GM04504 (cell line): ENCODE data around the gene RBM8A.
A peak's percentile ranks its signal among the peaks of the same experiment; 100 is the strongest.

Experiments
- DNase-seq: peaks from one replicate; pipeline ENCODE4 v3.0.0-alpha.2; 2012; ENCODE audit warnings: low read depth

The RBM8A gene

DNA sequence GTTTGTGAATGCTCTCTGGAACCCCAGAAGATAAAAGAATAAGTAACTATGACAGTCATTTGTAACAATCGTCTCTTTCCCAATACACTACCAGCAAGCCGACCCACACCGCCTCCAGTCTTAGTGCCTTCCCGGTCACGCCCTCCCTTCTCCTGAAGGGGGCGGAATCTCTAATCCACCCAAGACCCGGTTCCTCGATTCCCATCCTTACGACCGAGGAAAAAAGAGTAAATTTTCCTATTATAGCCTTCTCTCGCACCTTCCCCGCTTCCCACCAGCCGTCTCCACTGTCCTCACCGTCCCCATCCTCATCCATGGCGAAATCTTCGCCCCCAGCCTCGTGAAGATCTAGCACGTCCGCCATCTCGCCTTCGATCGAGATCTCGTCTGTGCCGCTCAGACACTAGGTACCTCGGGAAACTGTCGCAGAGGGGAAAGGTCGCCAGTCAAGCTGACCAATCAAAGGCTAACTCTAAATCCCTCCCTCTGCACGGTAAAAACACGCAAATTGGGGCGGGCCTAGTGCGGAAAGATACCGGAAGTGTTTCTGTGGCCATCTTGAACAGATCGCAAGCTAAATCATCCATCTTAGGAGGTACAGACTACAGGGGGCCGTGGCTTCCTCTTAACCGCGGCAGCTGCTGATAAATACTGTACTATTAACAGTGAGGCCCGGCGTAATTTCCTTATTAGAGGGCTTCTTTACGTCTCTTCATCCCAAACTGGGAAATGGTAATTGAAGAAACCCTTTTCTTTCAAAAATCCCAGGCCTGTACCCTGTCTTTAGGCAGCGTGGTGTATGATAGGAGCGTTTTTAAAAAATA, at the start of gene RBM8A:
Gene RBM8A (minus strand): TSS at position 422 of the 824 bp plus-strand sequence. CDS start 58 bp downstream, at position 364.
- DNase-seq, result peak; percentile 98

DNA sequence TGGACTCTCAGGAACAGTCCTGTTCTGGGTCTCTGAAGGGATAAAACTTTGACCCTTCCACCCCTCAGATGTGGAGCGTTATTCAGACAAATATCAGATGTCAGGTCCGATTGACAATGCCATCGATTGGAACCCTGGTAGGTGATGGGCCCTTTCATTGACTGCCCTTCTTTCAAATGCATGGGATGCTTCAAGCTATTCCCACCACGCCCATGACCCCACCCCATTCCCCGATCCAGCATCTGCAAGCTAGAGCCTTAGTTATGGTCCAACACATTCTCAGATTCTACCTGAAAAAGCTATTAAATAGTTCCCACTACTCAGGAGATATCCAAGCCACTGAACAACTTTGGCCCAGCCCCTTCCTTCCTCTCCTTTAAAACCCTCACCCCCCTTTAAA, 49.7 kb upstream of the RBM8A start:
- DNase-seq, result no peak

DNA sequence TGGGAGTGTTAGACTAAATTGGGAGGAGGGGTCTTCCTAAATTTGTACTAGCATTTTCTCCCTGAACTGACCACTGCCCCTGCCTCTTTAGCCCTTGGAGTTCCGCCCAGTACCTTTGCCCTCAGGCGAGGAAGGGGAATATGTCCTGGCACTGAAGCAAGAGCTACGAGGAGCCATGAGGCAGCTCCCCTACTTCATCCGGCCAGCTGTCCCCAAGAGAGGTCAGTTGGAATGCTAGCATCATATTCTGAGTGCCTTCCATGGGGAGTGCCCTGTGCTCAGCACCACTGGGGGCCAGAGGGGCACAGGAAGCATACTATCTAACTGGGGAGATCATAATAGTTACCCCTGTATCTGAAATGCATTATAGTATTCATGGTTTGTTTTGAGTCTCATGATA, 47.9 kb upstream of the RBM8A start:
- DNase-seq, result no peak

DNA sequence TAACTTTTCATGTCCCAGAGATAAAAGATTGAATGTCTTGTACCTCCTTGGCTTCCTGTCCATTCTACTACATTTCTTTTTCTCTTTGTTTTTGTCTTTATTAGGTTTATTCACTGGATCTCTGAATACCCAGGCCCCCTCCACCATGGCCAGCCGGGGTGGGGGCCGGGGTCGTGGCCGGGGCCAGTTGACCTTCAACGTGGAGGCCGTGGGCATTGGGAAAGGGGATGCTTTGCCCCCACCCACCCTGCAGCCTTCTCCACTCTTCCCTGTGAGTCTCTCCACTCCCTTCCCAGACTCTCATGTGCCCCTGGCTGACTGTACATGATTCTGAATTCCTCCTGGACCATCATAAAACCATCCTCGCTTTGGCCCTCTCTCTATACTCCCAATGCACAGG, 47.4 kb upstream of the RBM8A start:
- DNase-seq, result no peak

DNA sequence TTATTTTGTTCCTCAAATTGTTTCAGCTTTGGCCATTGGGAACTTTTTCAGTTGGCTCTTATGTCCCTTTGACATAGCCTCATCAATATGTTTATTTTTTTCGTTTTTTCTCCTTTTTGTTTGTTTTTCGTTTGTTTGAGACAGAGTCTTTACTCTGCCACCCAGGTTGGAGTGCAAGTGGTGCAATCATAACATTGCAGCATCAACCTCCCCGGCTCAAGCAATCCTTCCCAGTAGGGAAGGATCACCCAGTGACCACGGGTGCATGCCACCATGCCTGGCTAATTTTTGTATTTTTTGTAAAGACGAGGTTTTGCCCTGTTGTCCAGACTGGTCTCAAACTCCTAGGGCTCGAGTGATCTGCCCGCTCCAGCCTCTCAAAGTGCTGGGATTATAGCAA, 45.3 kb upstream of the RBM8A start:
- no peak for DNase-seq

DNA sequence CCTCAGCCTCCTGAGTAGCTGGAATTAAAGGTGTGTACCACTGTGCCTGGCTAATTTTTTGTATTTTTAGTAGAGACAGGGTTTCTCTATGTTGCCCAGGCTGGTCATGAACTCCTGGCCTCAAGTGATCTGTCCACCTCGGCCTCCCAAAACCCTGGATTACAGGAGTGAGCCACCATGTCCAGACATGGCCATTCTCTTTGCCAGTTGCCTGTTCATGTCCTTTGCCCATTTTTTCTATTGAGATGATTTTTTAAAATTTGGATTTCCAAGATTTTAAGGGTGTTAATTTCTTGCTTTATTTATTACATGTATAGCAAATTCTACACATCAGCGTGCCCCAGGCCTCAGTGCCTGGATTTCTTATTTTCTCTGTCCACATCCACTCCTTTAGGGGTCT, 40.0 kb upstream of the RBM8A start:
- DNase-seq, result no peak

DNA sequence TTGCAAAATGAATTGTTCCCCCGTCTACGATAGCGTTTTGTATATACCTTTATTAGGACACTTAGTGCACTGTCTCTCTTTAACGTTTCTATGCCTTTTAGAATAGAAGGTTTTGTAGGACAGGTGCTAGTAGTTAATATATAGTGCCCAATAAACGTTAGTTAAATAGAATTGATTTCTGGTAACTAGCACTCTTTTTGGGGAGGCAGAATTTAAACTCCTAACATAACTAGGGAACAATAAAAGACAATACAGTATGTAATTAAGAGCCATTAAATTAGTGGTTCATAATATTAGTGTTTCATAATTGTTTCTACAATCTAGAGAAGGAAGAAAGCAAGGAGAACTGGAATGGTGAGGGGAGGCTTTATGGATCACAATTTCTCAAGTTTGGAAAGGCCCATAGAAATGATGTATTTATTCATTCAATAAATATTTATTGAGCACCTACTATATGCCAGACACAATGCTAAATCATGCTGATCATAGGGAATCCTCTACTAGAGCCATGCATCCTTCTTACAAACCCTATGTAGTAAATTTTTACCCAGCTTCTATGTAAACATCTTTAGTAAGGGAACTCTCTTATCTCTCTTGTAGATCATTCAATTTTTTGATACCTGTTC, 37.9 kb upstream of the RBM8A start:
- DNase-seq, result no peak

DNA sequence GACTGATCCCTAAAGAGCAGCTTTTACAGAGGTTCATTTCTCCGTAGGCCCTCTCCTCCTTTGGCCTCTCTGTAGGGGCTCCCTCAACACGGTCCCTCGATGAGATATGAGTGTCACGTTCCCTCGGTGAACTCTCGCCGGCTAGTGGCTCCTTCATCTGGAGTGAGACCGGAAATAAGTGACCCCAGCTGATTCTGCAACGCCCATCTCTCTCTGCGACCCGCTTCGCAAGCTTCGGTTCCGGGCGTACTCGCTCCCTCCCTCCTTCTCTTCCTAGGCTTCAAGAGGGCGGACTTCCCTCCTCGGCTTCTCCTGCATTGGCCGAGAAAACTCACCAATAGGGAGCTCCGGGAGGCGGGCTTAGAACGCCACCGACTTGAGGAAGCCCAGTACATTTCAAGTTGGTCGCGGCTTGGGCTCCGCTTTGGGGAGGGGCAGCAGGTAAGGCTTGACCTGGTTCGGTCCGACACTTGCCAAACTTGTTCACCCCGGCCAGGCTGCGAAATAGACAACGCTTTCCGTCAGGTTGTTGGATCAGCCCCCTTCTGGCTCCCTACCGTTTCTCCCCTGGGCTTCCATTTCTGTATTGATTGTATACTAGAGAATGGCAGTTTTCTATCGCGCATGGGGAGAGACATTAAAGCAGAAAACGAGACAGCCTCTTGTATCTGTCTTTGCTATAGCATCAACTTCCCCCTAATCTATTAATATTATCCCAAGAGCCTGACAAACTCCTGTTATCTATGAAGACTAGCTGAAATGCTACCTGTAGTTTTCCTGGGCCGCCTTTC, 37.2 kb upstream of the RBM8A start, which contains the start of the genes ANKRD34A and POLR3GL:
Gene ANKRD34A (minus strand): TSS at position 248 of the 791 bp plus-strand sequence. CDS start 2,816 bp downstream, outside the sequence.
Gene POLR3GL (plus strand): TSS at position 363 of the 791 bp plus-strand sequence. CDS start 10,176 bp downstream, outside the sequence.
- peak; percentile 80 for DNase-seq

DNA sequence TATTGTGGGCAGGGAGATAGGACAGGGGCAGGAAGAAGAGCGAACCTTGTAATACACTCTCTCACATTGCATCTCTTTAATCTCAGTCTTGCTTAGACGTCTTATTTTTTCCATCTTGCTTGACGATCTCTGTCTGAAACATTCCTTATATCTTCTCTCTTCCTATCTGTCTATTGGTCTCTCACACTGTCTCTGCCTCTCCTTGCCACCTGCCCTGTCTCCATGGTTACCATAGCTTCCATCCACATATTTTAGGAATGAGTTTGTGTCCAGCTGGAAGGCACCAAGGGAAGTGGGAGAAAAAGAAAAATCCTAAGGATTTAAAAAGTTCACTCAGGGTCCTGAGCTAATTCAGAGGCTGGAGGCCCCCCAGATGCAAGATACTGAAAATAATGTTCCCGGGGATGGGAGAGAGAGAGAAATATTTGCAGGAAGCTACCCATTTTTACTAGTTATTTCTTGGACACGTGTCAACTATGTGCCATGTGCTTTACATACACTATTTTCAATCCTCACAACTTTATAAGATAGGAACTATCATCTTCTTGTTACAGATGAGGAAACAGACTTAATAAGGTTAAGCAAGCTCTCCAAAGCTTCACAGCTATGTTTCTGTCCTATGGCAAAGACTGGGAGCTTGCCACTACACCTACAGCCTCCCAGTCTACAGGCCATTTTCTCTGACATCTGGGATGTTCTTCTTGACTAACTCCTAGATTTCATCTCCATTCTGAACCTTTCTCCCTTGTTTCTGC, 36.2 kb upstream of the RBM8A start:
- no peak for DNase-seq

DNA sequence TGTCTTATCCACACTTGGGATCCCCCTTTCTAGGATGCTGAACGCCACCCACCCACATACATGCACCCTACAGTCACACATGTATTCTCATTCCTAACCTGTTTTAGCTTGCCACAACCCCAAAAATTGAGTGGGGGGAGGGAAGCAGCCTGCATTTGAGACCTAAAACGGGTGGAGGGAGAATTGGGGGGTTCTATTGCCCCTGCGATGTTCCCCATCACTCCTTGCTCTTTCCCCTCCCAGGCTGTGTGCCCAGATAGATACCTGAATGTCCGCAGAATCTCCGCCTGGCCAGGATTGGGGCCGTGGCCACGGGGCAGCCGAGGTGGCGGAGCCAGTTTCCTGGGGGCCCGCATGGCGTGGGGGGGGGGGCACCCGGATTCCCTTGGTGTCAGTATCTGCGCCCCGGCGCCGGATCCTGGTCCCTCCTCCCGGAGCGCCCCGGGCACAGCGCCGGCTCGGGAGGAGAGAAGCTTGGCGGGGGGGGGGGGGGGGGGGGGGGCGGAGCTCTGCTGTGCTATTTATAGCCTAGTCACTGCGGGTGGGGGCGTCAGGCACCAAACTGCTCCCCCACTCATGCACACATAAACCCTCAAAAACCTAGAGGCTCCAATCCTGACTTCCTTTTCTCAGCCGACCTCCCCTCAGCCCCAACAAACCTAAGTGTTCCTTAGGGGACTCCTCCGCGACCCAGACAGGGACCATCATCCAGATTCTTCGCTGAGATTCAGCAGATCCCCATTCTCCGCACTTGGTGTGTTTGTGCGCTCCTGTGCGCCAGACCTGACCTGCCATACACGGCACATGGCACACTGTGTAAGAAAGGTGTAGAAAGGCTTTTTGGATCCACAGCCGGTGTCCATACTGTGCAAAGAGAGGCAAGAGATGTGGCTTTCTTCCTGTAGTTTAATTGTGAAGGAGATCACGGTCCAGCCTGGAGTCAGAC, 35.1 kb upstream of the RBM8A start:
- DNase-seq, result no peak

DNA sequence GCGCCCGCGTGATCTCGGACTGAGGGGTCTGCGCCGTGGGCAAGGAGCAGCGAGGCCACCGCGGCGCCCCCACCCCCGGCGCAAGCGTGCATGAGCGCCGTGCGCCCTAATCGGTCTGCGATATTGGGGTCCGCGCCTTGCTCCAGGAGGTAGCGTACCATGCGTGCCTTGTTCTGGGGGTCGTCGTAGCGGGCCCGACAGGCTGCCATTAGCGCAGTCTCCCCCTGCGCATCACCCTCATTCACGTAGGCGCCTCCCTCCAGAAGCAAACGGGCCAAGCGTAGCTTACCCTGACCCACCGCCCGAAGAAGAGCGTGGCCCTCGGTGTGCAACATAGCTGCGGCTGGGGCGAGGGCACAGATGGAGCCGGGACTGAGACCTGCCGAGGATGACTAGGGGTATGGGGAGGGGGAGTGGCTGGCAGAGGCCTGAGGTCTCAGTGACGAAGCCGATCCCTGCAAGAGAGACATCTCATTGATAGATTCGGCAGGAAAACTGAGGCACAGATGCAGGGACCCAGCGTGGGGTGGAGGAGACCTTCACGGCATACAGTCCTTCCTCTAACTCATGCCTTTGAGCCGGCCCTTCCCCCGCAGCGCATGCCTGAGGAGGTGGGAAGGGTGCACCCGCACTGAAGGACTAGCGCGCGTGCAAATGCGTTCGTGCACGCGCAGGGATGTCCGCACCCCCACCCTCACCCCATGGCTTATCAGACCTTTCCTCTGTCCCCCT, 34.3 kb upstream of the RBM8A start:
- DNase-seq, result no peak

DNA sequence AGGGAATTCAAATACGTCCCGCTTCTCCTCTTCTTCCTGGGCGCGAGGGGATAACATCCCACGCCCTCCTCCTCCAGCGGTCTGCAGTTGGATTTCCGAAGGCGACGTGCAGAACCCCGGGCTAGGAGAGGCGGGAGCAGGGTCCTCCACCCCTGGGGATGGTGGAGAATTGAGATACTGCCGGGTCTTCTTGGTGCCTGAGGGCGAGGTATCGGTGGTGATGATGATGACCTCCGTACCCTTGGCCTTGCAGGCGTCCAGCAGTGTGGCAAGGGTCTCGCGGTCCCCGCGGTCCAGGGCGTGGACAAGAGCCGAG, 33.8 kb upstream of the RBM8A start:
- DNase-seq, result no peak

DNA sequence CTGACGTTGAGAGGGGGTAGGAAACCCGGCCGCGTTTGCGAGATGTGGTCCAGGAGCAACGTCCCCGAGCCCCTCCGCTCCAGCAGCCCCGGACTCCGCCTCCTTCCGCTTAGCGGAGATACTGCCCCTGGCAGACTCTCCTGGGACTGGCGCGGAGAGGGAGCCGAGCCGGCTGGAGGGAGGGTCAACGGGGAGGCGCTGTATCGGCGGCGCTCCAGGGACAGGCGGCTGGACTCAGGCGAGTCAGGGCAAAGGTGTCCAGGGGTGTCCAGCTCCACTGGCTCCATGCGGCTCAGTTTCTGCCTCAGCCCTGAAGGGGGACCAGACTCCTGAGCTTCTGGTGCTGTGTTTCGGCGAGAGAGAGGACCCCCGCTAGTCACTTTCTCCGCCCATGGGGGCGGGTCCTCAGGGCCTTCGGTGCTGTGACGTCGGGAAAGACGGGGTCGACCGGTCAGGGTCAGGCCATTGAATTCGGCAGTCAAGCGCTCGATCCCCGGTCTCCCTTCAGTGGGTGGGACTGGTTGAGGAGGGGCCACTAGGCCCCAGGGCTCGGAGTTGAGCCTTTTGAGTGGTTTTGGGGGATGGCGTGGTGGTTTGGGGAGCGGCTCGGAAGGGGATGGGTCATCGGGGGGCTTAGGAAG, 33.3 kb upstream of the RBM8A start:
- DNase-seq, result no peak

DNA sequence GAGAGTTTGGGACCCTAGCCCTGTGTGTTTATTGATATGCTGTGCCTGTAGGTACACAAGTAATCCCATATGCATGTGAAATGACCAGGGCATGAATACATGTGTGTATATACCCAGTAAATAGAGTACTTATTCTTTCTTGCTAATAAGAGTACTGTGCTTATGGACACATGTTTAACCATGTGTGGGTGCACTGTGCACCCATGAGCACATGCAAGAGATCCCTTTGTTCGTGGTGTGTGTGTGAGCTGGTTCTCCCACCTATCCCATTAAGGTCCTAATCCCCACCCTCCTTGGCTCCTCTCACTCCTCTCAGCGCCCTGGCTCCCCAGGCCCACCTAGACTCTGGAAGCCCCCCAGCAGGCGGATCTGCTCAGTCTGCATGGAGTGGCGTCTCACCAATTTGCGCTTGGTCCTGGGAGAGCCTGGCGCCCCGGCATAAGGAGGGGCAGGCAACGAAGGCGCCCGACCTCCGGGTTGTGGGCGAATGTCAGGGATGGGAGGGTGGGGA, 32.7 kb upstream of the RBM8A start:
- no peak for DNase-seq

DNA sequence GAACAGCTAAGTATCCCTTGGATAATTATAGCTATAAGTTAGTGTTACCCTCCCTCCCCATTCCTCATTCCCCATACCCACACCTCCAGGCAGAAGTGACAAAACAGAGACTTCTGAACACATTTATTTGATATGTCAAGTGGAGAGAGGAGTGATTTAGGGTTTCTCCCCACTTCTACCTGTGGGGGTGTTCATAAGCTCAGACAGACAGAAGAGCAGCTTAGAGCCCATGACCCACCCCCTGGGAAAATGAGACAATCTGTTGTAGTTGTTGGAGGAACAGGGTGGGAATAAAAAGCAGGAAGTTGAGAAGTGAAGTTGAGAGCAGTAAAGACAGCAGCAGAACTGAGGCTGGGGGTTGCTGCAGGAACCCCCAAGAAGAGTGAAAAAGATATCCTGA, 32.0 kb upstream of the RBM8A start:
- no peak for DNase-seq

DNA sequence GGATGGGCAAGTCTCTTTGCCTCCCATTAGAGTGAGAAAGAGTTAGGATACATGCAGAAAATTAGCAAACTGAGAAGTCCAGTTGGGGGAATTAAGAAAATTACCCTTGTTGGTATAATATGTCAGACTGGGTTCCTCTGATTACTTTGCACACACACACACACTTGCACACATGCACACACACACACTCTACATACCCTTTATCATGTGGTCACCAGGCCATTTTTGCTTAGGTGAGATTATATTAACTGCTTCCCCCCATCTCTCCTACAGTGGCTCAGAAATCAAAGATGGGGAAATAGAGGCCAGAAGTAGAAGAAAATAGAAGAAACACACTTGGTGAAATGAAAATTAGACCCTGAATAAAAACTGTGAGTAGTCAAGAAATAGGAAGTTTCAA, 31.4 kb upstream of the RBM8A start:
- DNase-seq, result no peak

DNA sequence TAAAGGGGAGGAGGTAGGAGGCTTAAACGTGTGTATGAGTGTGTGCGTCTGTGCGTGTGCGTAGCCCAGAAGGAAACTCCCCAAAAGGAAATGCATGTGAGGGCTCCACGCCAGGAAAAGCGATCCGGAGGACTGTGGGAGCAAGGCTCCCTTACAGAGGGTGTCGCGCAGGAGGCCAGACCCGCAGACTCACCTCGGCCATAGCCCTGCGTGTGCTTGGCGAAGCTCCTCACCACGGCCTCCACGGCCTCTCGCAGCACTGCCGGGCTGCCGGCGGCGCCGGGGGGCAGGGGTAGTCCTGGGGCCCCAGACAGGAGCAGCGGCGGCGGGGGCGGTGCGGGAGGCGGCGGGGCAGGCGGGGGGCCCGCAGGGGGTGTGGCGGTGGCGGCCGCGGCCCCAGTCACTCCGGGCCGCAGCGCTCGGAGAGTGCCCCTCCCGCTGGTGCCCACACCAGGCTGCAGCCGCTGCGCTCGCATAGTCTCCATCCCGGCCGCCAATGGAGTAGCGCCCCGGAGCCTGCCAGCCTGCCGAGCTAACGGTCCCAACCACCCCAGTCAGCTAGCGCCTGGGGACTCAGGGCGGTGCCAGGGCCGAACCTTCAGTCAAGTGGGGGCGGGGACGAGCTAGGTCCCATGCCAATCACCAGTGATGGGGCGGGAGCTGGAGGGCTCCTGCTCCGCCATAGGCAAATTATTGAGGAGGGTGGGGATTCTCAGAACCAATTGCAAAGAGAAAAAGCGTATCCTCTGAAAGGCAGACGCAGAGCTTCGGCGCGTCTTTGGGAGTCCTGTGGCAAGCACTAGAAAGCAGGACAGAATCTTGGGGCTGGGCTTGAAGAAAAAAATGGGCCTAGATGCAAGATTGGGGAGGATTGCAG, 30.4 kb upstream of the RBM8A start, which contains the start of gene LIX1L:
Gene LIX1L (minus strand): TSS at position 575 of the 877 bp plus-strand sequence. CDS start 90 bp downstream, at position 485.
- DNase-seq, result peak; percentile 94

DNA sequence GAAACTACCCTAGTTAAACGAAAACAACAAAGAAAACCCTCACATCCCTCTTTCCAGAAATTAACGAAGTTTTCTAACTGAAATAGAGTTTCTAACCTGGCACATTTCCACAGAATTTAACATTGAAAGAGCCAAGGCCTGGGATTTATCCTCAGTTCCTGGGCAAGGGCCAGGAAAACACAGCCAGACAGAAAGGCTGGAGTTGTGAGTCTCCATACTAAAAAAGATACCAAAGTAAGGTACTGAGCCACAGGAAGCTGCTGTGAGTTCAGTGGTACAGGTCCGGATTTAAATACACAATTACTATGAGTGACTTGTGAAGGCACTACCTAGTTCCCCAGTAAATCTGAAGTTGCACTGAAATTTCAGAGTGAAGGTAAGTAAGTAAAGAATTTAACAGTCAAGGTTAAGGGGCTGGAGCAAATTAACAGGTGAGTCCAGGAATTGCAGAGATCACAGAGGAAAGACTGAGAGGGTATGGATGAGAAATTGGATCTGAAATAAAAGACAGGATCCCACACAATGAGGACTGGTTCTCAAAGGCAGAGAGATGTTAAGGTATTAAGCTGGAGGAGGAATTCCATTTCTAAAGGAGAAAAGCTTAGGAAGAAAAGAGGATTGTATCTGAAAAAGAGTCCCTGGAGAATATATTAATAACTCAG, 29.6 kb upstream of the RBM8A start:
- DNase-seq, result no peak
